WI38 (cell line): ENCODE results near the gene CTNNA2.

Experiments used
- H3K4me3 ChIP-seq: 2 replicates; pipeline ENCODE4 v1.5.1; 2011; ENCODE audit warnings: low read depth, mild to moderate bottlenecking, control low read depth, low read length
- TF ChIP-seq, protein P1 (sequence below): IDR thresholded peaks from 2 replicates; pipeline ENCODE4 v1.5.1; 2012; ENCODE audit warnings: low read depth, mild to moderate bottlenecking, control low read depth, low read length

CTNNA2 gene

DNA sequence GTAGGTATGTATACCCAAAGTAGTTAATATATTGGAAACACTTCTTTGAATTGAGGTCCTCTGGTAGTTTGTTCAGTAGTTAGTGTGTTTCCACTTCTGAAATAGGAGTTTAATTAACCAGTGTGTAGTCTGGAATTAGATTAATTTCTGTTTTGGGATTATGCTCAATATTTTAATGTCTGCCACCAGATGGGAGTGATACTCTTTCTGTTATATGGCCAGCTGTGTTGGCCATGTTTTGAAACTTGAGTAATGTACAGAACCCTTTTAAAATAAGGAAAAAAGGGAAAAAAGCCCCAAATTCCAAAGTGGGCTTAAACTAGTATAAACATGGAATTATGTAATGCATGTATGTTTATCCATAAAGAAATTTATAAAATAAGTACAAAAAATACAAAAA, 147.7 kb downstream of the CTNNA2 start:
- TF ChIP-seq, protein P1, sequence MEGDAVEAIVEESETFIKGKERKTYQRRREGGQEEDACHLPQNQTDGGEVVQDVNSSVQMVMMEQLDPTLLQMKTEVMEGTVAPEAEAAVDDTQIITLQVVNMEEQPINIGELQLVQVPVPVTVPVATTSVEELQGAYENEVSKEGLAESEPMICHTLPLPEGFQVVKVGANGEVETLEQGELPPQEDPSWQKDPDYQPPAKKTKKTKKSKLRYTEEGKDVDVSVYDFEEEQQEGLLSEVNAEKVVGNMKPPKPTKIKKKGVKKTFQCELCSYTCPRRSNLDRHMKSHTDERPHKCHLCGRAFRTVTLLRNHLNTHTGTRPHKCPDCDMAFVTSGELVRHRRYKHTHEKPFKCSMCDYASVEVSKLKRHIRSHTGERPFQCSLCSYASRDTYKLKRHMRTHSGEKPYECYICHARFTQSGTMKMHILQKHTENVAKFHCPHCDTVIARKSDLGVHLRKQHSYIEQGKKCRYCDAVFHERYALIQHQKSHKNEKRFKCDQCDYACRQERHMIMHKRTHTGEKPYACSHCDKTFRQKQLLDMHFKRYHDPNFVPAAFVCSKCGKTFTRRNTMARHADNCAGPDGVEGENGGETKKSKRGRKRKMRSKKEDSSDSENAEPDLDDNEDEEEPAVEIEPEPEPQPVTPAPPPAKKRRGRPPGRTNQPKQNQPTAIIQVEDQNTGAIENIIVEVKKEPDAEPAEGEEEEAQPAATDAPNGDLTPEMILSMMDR = no peak
- H3K4me3 ChIP-seq = no peak overlapping the region

DNA sequence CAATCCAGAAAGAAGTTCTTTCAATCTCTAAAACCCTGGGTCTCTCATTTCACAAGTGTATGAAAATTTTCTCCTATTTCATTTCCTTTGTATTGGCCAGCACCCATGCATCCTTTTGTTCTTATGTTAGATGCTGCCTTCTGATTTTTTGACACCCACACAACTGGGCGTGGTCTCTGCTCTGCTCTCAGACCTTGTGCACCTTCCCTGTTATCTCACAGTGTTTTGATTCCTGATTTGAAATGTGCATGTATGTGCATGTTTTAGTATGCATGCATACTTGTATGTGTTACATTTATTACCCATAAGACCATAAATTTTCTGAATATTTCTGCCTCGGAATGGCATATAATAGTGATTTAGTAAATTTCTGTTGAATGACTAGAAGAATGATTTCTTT, 152.2 kb downstream of the CTNNA2 start:
- no peak overlapping the region for H3K4me3 ChIP-seq
- TF ChIP-seq, protein P1 = no peak

DNA sequence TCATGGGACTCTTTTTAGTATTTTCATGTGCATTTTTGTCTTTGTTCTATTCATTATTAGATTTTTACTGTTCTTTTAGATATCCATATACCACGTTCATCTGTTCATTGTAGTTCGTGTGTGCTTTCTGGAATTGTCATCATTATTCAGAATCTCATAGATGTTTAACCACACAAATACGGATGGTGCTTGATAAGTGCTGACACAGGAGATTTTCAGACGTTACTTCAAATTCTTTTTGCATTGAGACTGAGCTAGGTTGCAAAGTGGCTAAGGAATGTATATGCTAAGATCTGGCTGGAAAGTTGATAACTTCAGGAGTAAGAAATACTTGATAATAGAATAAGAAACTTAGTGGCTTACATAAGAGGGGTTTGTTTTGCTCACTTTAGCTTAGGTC, 153.6 kb downstream of the CTNNA2 start:
- TF ChIP-seq, protein P1 = no peak

DNA sequence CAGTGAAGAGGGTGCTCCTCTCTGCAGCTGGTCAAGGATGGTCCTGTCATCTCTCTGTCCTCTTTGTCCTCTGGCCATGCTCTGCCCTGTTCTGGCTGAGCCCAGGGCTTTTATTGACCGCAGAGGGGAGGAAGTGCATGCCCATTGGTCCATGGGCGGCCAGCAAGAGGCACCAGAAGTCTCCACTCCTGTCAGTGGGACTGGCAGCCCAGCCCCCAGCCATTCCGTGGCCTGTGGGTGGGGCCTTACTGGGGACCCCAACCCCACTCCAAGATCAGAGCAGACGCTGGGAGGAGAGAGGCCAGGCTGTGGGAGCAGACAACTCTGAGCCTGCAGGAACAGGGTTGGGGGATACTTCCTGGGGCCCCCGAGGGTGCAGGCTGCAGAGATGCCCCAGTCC, 156.9 kb downstream of the CTNNA2 start:
- TF ChIP-seq, protein P1 = no peak
- H3K4me3 ChIP-seq = no peak overlapping the region

More for the DNA sequence above, 153.6 kb downstream of the CTNNA2 start:
- no peak overlapping the region for H3K4me3 ChIP-seq

GRCh38 chr2:79670198-79670597, 157.3 kb downstream of the CTNNA2 start:
- TF ChIP-seq, protein P1 = no peak
- H3K4me3 ChIP-seq = no peak overlapping the region

GRCh38 chr2:79686884-79687283, 174.0 kb downstream of the CTNNA2 start:
- no peak overlapping the region for H3K4me3 ChIP-seq
- TF ChIP-seq, protein P1 = no peak

DNA sequence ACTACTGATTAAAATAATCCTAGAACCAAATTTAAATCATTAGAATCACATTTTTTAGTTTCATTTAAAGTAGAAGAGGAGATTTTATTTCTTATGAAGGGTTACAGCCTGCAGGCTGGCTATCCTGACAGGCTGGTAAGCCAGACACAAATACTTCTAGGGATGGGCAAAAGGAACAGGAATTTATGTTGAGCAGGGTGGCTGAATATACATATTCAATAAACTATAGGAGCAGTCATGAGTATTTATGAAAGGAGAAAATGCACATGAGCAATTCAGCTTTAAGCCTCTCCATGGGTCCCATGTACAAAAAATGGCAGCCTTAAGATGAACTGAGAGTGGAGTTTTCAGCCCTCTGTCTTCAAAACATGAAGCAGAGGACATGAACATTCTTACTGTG, 182.4 kb downstream of the CTNNA2 start:
- TF ChIP-seq, protein P1 = no peak

More for the DNA sequence above, 182.4 kb downstream of the CTNNA2 start:
- H3K4me3 ChIP-seq = no peak overlapping the region
